Activated CD4-positive, alpha-beta T cell treated with anti-CD3 and anti-CD28 coated beads for 36 hours (primary cell): ENCODE results near the gene TGFBI. TPM values are rescaled to one million over a fixed set of nuclear protein-coding genes. Genes with fewer than 3 reads are reported as not detected.
A peak's percentile ranks its signal among the peaks of the same experiment; 100 is the strongest.

Experiments
- ATAC-seq: fragments of 200-7000 bp; cut with Tn5 transposase; one replicate; pipeline ENCODE4 v1.10.0; 2021; ENCODE audit warnings: mild to moderate bottlenecking, moderate library complexity
- CTCF ChIA-PET: fragments of 350-600 bp; sonication (Branson Sonifier 250); formaldehyde crosslinking; loops from one replicate; lab custom pipeline; 2021; ENCODE audit warnings: antibody characterized with exemption; lab: Charles Lee
- POLR2A ChIA-PET: fragments of 350-600 bp; sonication (Branson Sonifier 250); formaldehyde crosslinking; loops from one replicate; lab custom pipeline; 2021; ENCODE audit warnings: antibody characterized with exemption, inconsistent platforms; lab: Charles Lee
- DNase-seq: peaks from one replicate; pipeline ENCODE4 v3.0.0-alpha.2; 2020
- H3K27ac Mint-ChIP-seq: one replicate; pipeline ENCODE4 v1.8.0; 2021; ENCODE audit warnings: mixed read lengths
- H3K27me3 Mint-ChIP-seq: one replicate; pipeline ENCODE4 v1.8.0; 2021; ENCODE audit warnings: mixed read lengths
- H3K36me3 Mint-ChIP-seq: one replicate; pipeline ENCODE4 v1.8.0; 2021; ENCODE audit warnings: low read depth, mixed read lengths
- H3K4me1 Mint-ChIP-seq: one replicate; pipeline ENCODE4 v1.8.0; 2021; ENCODE audit warnings: mixed read lengths
- H3K4me3 Mint-ChIP-seq: one replicate; pipeline ENCODE4 v1.8.0; 2021; ENCODE audit warnings: mild to moderate bottlenecking, moderate library complexity, mixed read lengths
- H3K9me3 Mint-ChIP-seq: one replicate; pipeline ENCODE4 v1.8.0; 2021; ENCODE audit warnings: low read depth, mixed read lengths
- intact Hi-C, 2 experiments: fragments of 100-400 bp; cut with DNase I in 1 of 2; cut with micrococcal nuclease in 1 of 2; formaldehyde crosslinking; loops; one replicate each; pipeline versions ENCODE4 v1.14.2 to v1.15.1; 2022 to 2024; cut with DNase I, micrococcal nuclease
- total RNA-seq, 2 experiments: library from RNA; stranded (reverse); gene quantifications; one replicate each; pipeline ENCODE4 v1.2.3, GENCODE V29; 2021

Gene TGFBI
- total RNA-seq, 2 experiments from 2014 or later = not detected

- H3K27me3 Mint-ChIP-seq = peaks cover 27% of the 10 kb centered on the region
- H3K4me3 Mint-ChIP-seq = no peak overlapping the region
- no peaks in the 10 kb centered on the region for H3K9me3 Mint-ChIP-seq
- no peaks in the 10 kb centered on the region for H3K4me1 Mint-ChIP-seq
- intact Hi-C loops = no loop called here
- ATAC-seq = no peak
- peak; percentile 11 for DNase-seq
- ChIA-PET CTCF (no interaction called here), POLR2A (no interaction called here)
- no peaks in the 10 kb centered on the region for H3K36me3 Mint-ChIP-seq
- H3K27ac Mint-ChIP-seq = no peak overlapping the region
Measured at GRCh38 chr5:136016945-136017530, 11.8 kb upstream of the TGFBI start.

GRCh38 chr5:136018814-136019783 lies 9.7 kb upstream of the TGFBI start:
- peaks cover 29% of the 10 kb centered on the region for H3K27me3 Mint-ChIP-seq
- intact Hi-C loops = no loop called here
- no peaks in the 10 kb centered on the region for H3K4me1 Mint-ChIP-seq
- POLR2A ChIA-PET = no interaction called here
- ATAC-seq (no peak), DNase-seq (no peak)
- no peak overlapping the region for H3K27ac Mint-ChIP-seq
- CTCF ChIA-PET = interaction anchor here (0.5 kb wide), 1 partner anchor 41 kb away, joined by 3 read pairs; no protein-coding TSS in a partner anchor
- H3K9me3 Mint-ChIP-seq = no peaks in the 10 kb centered on the region
- H3K36me3 Mint-ChIP-seq = no peaks in the 10 kb centered on the region
- H3K4me3 Mint-ChIP-seq = no peak overlapping the region

GRCh38 chr5:136020001-136020382 lies 8.8 kb upstream of the TGFBI start:
- DNase-seq = no peak
- Mint-ChIP-seq H3K27me3 (peaks cover 22% of the 10 kb centered on the region), H3K4me1 (no peaks in the 10 kb centered on the region), H3K36me3 (no peaks in the 10 kb centered on the region), H3K9me3 (no peaks in the 10 kb centered on the region), H3K27ac (no peak overlapping the region), H3K4me3 (no peak overlapping the region)
- POLR2A ChIA-PET = no interaction called here
- CTCF ChIA-PET = no interaction called here
- intact Hi-C loops = no loop called here
- ATAC-seq = no peak

- DNase-seq = peak; percentile 62
- Mint-ChIP-seq H3K9me3 (no peaks in the 10 kb centered on the region), H3K36me3 (no peaks in the 10 kb centered on the region), H3K27me3 (peaks cover 18% of the 10 kb centered on the region), H3K4me1 (no peaks in the 10 kb centered on the region), H3K27ac (no peak overlapping the region), H3K4me3 (no peak overlapping the region)
- intact Hi-C loops = no loop called here
- POLR2A ChIA-PET = no interaction called here
- CTCF ChIA-PET = no interaction called here
- ATAC-seq = peak; percentile 83
Measured at GRCh38 chr5:136020383-136021015, 8.3 kb upstream of the TGFBI start.

- H3K4me3 Mint-ChIP-seq = no peak overlapping the region
- H3K4me1 Mint-ChIP-seq = no peaks in the 10 kb centered on the region
- ChIA-PET CTCF (no interaction called here), POLR2A (no interaction called here)
- H3K27ac Mint-ChIP-seq = no peak overlapping the region
- DNase-seq (no peak), ATAC-seq (no peak)
- intact Hi-C loops = no loop called here
- H3K9me3 Mint-ChIP-seq = no peaks in the 10 kb centered on the region
- no peaks in the 10 kb centered on the region for H3K36me3 Mint-ChIP-seq
- peaks cover 18% of the 10 kb centered on the region for H3K27me3 Mint-ChIP-seq
Measured at GRCh38 chr5:136021016-136021405, 7.8 kb upstream of the TGFBI start.

GRCh38 chr5:136022965-136023364 lies 5.8 kb upstream of the TGFBI start:
- DNase-seq (no peak), ATAC-seq (no peak)
- CTCF ChIA-PET = no interaction called here
- Mint-ChIP-seq H3K9me3 (no peaks in the 10 kb centered on the region), H3K36me3 (no peaks in the 10 kb centered on the region), H3K4me3 (no peak overlapping the region), H3K27me3 (peaks cover 31% of the 10 kb centered on the region), H3K4me1 (no peaks in the 10 kb centered on the region), H3K27ac (no peak overlapping the region)
- POLR2A ChIA-PET = no interaction called here
- intact Hi-C loops = no loop called here

- ATAC-seq = no peak
- H3K27ac Mint-ChIP-seq = no peak overlapping the region
- intact Hi-C loops = no loop called here
- no peak for DNase-seq
- ChIA-PET CTCF (interaction anchor here (1.1 kb wide), 1 partner anchor 11 kb away, joined by 3 read pairs; no protein-coding TSS in a partner anchor), POLR2A (no interaction called here)
- H3K9me3 Mint-ChIP-seq = no peaks in the 10 kb centered on the region
- no peaks in the 10 kb centered on the region for H3K4me1 Mint-ChIP-seq
- no peak overlapping the region for H3K4me3 Mint-ChIP-seq
- no peaks in the 10 kb centered on the region for H3K36me3 Mint-ChIP-seq
- peaks cover 33% of the 10 kb centered on the region for H3K27me3 Mint-ChIP-seq
Measured at GRCh38 chr5:136023958-136024541, 4.7 kb upstream of the TGFBI start.

- ATAC-seq (no peak), DNase-seq (no peak)
- no peak overlapping the region for H3K4me3 Mint-ChIP-seq
- ChIA-PET POLR2A (no interaction called here), CTCF (no interaction called here)
- no peaks in the 10 kb centered on the region for H3K36me3 Mint-ChIP-seq
- H3K9me3 Mint-ChIP-seq = no peaks in the 10 kb centered on the region
- H3K4me1 Mint-ChIP-seq = no peaks in the 10 kb centered on the region
- intact Hi-C loops = no loop called here
- peaks cover 35% of the 10 kb centered on the region for H3K27me3 Mint-ChIP-seq
- no peak overlapping the region for H3K27ac Mint-ChIP-seq
Measured at GRCh38 chr5:136025900-136026299, 2.9 kb upstream of the TGFBI start.

- H3K9me3 Mint-ChIP-seq = no peaks in the 10 kb centered on the region
- no peak for ATAC-seq
- no peaks in the 10 kb centered on the region for H3K4me1 Mint-ChIP-seq
- peaks cover 35% of the 10 kb centered on the region for H3K27me3 Mint-ChIP-seq
- H3K36me3 Mint-ChIP-seq = no peaks in the 10 kb centered on the region
- H3K27ac Mint-ChIP-seq = no peak overlapping the region
- CTCF ChIA-PET = interaction anchor here (0.5 to 1.2 kb wide), 2 partner anchors 9 to 38 kb away, joined by 3 read pairs; no protein-coding TSS in a partner anchor
- intact Hi-C loops = no loop called here
- no peak overlapping the region for H3K4me3 Mint-ChIP-seq
- no peak for DNase-seq
- POLR2A ChIA-PET = no interaction called here
Measured at GRCh38 chr5:136026636-136027035, 2.2 kb upstream of the TGFBI start.

GRCh38 chr5:136027311-136027710 lies 1.5 kb upstream of the TGFBI start:
- DNase-seq = no peak
- H3K36me3 Mint-ChIP-seq = no peaks in the 10 kb centered on the region
- H3K4me1 Mint-ChIP-seq = no peaks in the 10 kb centered on the region
- ATAC-seq = no peak
- no peak overlapping the region for H3K27ac Mint-ChIP-seq
- POLR2A ChIA-PET = no interaction called here
- no peak overlapping the region for H3K4me3 Mint-ChIP-seq
- CTCF ChIA-PET = interaction anchor here (1.2 kb wide), 1 partner anchor 8 kb away, joined by 3 read pairs; no protein-coding TSS in a partner anchor
- no peaks in the 10 kb centered on the region for H3K9me3 Mint-ChIP-seq
- intact Hi-C loops = no loop called here
- H3K27me3 Mint-ChIP-seq = peaks cover 31% of the 10 kb centered on the region

GRCh38 chr5:136028090-136028489 lies 698 bp upstream of the TGFBI start:
- ChIA-PET POLR2A (no interaction called here), CTCF (no interaction called here)
- peaks cover 30% of the 10 kb centered on the region for H3K27me3 Mint-ChIP-seq
- intact Hi-C loops = no loop called here
- H3K36me3 Mint-ChIP-seq = no peaks in the 10 kb centered on the region
- DNase-seq = no peak
- H3K4me3 Mint-ChIP-seq = no peak overlapping the region
- H3K9me3 Mint-ChIP-seq = no peaks in the 10 kb centered on the region
- H3K27ac Mint-ChIP-seq = no peak overlapping the region
- no peaks in the 10 kb centered on the region for H3K4me1 Mint-ChIP-seq
- no peak for ATAC-seq
